ENCODE data around the gene SYTL5.

GRCh38 chrX:38004046-38004445 is 2.3 kb upstream of the SYTL5 start:
- TF ChIP-seq CTCF (IDR thresholded peaks at IDR 0.05; ENCODE audit: insufficient read depth, low read depth, low read length): no peak
- no peak for TF ChIP-seq EZH2 (IDR thresholded peaks at IDR 0.05; ENCODE audit: insufficient read depth, low read length)
